GM19397 (cell line): Measurements from ENCODE around the gene SNRPB2.

ENCODE experiments used
- ATAC-seq: cut with Tn5 transposase; IDR thresholded peaks from one replicate; pipeline ENCODE4 v1.9.1; 2021; ENCODE audit warnings: mild to moderate bottlenecking, moderate library complexity; ENCODE audit not compliant: unreplicated experiment

The SNRPB2 gene

GRCh38 chr20:16785226-16785625 is 55.4 kb downstream of the SNRPB2 start:
- no peak for ATAC-seq
